HG02870 (cell line): ENCODE data around the gene TENM3.

Experiments
- ATAC-seq: cut with Tn5 transposase; IDR thresholded peaks from one replicate; pipeline ENCODE4 v1.9.1; 2021; ENCODE audit warnings: mild to moderate bottlenecking, moderate library complexity; ENCODE audit not compliant: unreplicated experiment

Gene TENM3

GRCh38 chr4:182495645-182496385 lies 252.6 kb downstream of the TENM3 start:
- ATAC-seq, result no peak

DNA sequence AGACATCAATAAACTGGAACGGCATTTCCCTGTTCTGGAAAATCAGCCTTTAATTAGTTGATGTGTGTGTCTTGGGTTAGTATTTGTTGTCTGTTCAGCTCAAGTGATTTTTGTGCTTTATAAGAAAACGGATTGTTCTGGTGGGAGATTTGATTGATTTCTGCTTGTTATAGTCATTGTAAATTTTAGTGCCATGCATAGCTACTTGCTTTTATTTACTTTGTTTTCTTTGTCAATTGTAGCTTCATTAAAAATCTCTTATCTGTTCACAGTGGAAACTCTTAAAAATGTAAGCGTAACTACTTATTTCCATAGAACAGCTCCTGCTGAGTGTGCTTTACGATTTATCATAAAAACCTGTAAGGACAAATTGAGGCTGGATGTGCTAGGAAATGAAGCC lies 253.2 kb downstream of the TENM3 start:
- no peak for ATAC-seq

- no peak for ATAC-seq
Observed at GRCh38 chr4:182502064-182502463, 258.9 kb downstream of the TENM3 start.

- ATAC-seq, result no peak
Observed at GRCh38 chr4:182504463-182504862, 261.3 kb downstream of the TENM3 start.

DNA sequence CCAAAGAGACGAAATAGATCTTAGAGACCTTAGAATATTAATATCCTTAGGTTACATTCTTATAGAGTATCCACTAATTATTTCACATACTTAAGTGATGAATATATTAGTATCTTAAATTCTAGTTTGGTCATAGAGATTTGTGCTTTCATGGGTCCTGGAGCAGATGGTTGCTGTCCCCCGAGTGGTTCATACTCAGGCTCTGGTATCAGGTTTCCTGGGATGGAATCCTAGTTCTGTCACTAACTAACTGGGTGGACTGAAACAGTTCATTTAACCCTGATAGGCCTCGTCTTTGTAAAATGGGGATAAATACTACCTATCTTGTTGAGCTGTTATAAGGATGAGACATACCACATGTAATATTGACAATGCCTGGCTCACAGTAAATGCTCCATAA lies 264.6 kb downstream of the TENM3 start:
- no peak for ATAC-seq

GRCh38 chr4:182510836-182511235 lies 267.6 kb downstream of the TENM3 start:
- no peak for ATAC-seq

DNA sequence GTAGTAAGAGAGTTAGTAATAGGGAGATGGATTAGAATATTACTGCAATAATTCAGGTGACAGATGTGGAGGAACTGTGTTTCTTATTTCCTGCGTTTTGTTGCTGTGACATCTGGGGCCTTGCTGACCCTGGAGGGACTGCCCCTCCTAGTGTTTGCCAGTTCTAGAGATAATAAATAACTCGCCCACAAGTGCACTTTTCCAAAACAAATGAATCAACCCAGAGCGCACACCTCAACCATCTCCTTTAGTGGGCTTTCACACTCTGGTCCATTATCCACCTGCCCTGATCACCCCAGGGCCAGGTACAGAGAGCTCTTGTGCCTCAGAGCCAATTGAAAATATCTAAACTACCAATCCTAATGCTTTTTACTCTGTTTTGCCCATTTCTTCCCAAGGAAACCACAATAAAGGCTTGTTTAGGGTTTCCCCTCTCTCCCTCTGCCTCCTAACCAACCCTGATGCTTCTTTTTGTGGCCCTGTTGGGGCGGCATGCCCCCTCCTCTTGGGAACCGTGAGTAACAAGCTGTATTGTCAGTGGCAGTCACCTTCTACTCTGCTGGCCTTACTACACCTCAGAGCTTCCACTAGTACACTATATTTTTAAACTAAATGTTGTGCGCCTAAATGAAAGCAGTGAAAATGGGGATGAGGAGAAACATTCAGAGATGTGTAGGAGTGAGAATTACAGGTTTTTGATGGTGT lies 270.5 kb downstream of the TENM3 start:
- no peak for ATAC-seq

DNA sequence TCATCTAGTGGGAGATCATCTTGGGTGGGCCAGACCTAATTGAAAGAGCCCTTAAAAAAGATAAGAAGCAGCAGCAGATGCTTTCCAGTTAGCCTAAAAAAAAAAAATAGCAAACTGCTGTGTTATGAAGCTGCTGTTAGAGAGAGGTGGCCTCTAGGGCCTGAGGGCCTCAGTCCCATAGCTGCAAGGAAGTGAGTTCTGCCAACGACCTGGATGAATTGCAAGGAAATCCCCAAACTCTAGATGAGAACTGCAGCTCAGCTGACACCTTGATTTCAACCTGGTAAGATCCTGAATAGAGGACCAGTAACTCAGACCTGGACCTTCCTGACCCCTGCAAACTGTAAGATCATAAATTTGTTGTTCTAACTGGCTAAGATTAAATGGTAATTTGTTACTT lies 275.2 kb downstream of the TENM3 start:
- ATAC-seq, result no peak

- ATAC-seq, result no peak
Observed at GRCh38 chr4:182519528-182519927, 276.3 kb downstream of the TENM3 start.

DNA sequence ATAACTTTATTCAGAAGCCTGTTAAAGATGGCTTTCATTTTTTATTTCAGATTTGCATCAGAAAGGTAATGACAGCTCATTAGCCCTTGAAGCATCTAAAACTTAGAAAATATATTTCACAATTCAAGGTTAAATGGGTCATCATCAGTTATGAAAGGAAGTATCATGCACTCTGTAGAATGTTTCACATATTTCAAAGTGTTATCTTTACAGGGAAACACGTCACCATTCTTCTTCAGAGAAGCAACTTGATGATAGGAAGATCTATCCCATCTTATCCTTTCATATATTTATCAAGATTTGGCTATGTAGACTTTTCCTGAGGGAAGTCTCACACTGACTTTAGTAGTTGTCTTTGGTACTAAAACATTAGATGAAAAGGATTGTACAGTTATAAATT lies 277.8 kb downstream of the TENM3 start:
- no peak for ATAC-seq

- no peak for ATAC-seq
Observed at GRCh38 chr4:182528819-182529218, 285.6 kb downstream of the TENM3 start.

DNA sequence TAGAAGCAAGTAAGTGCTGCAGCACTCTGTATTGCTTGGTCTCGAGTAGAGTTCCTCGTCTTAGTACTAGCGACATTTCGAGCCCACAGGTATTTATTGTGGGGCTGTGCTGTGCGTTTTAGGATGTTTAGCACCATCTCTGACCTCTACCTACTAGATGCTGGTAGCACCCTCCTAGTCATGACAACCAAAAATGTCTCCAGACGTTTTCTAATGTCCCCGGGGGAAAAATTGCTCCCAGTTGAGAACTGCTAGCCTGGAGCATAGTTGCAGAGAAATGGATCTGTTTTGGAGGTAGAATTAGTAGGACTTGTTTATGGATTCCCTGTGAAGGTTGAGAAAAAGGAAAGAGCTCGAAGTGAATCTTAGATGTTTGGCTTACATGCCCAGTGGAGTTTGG lies 287.2 kb downstream of the TENM3 start:
- ATAC-seq, result no peak

DNA sequence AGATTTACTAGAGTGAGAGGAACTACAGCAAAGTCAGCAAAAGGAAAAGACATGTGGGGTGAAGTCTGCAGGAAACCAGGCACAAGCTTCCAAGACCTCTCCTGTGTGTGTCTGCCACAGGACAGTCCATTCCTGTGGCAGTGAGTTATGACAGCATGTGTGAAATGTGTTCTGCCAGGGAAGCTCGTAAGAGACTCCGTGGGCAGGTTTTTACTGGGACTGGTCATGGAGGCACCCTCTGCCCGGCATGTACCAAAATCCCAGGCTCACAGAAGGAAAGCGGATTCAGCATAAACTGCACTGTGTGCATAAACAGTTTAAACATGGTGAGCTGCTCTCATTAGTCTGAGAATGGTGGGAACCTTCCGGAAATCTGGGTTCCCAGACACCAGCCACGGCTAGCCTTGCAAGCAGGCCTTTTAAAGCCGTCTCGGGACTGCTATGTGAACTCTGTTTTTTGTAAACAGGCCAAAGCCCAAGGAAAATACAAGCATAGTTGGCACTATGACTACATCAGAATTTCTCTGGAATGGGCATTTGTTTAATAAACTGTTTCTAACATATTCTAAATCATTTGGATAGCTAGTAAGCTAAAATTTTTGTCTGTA lies 288.5 kb downstream of the TENM3 start:
- ATAC-seq, result no peak

- ATAC-seq, result no peak
Observed at GRCh38 chr4:182532441-182532840, 289.2 kb downstream of the TENM3 start.

- no peak for ATAC-seq
Observed at GRCh38 chr4:182533964-182534363, 290.8 kb downstream of the TENM3 start.

- no peak for ATAC-seq
Observed at GRCh38 chr4:182536221-182536811, 293.1 kb downstream of the TENM3 start.

GRCh38 chr4:182537031-182537795 lies 294.0 kb downstream of the TENM3 start:
- ATAC-seq, result no peak

DNA sequence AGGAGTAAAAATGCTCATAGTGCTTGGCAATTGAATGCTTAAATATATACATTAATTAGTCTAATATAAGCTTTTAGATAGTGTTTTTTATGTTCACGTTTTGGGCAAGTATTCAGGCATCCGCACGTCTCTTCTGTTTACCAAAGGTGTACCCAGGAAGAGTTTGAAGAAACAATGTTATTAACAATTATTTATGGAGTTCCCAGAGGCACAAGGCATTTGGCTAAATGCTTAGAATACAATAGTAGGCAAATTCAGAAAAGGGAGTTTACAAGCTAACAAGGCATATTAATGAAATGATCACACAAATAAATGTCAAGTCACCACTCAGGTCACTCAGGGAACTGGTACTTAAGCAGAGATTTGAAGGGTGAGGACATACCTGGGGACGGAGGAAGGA lies 294.8 kb downstream of the TENM3 start:
- ATAC-seq, result no peak

DNA sequence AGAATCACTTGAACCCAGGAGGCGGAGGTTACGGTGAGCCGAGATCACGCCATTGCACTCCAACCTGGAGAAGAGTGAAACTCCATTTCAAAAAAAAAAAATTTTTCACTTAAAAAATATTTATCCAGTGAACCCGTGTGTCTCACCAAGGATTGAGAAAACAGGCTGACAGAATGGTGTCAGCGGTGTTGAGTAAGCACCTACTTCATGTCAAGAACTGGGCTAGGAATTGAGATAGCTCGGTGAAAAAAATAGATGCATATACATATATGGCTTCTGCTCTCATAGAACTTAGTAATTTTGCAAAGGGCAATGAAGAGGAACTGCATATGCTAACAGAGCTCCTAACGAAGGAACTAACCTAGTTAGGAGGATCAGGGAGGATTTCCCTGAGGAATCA lies 297.3 kb downstream of the TENM3 start:
- ATAC-seq, result no peak

DNA sequence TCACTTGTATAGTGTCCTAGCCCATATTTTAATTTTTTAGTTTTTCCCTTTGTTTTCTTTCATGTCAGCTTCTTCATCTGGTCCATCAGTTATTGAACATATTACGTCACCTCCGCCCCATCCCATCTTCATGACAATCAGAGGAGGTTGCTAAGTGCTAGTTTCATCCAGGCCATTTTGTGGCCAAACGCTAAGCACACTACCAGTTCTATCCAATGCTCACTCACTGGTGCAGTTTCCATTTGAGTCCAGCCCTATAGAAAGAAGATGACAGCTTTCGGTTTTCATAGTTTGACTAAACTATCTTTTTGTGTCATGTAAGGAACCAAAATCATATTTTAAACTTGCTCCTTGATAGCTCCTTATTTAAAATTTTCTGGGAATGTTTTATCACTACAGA lies 304.2 kb downstream of the TENM3 start:
- peak; percentile 99 for ATAC-seq

DNA sequence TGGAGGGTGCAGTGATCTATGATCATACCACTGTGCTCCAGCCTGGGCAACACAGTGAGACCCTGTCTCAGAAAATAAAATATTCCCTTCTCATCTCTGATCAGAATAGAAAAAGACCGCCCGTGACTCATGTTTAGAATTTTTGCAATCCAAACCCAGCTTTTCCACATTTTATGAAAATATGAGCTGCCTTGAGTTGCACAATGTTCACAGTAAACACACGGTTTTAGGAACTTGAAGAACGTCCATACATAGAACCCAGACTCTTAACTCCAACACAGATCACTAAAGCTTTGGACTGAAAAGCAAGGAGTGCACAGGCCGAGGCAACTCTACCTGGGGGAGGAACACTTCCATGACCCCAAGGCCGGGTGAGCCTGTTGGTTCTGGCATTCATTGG lies 305.0 kb downstream of the TENM3 start:
- no peak for ATAC-seq
